ENCODE results near the gene TMEM175. TPM values are rescaled to one million over a fixed set of nuclear protein-coding genes. Genes with fewer than 3 reads are reported as not detected.

Gene TMEM175
- total RNA-seq, result 16.7 TPM

- DNase-seq, result peak; percentile 97
Measured at GRCh38 chr4:931960-932712, at the start of gene TMEM175, which contains the start of gene GAK. Gene TMEM175, plus strand, starts transcription at chr4:932460. Its CDS starts 15,280 bp downstream, at chr4:947740. Gene GAK, minus strand, starts transcription at chr4:932316. Its CDS starts 129 bp downstream, at chr4:932187.

DNA sequence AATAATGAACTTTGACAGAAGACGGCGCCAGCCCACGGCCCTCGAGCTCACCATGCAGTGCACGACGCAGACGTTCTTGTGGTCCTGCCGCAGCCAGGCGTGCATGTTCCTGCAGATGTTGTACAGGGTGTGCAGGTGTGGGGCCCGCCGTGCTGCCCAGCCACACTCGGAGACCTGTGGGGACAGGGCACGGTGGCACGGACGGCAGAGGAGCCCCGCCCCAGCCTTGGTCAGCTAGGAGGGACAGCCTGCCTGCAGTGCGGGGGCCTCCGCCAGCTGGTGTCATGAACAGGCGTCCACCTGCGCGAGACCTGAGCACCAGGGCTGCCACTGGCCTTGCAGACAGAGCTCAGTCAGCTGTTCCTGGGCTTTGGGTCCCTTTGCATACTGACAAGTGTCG is 49.6 kb upstream of the TMEM175 start:
- peak; percentile 3 for DNase-seq

GRCh38 chr4:883377-884095 is 48.7 kb upstream of the TMEM175 start:
- DNase-seq, result no peak

DNA sequence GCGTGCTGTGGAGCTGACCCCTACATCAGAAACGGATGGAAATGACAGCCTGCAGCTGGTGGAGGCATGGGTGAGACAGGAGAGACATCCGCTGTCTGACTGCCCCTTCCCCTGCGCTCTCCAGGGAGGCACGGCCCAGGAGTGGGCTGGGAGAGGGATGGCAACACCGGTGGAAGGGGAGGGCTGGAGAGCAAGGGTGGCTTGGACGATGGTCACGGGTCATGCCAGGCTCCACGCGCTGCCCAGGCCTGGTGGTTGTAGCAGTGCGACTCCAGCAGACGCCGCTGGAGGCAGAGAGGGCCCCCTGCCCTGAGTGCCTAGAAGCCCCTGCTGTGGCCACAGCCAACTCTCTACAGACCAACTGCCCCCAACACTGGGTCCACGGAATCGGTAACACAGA is 48.0 kb upstream of the TMEM175 start:
- no peak for DNase-seq

DNA sequence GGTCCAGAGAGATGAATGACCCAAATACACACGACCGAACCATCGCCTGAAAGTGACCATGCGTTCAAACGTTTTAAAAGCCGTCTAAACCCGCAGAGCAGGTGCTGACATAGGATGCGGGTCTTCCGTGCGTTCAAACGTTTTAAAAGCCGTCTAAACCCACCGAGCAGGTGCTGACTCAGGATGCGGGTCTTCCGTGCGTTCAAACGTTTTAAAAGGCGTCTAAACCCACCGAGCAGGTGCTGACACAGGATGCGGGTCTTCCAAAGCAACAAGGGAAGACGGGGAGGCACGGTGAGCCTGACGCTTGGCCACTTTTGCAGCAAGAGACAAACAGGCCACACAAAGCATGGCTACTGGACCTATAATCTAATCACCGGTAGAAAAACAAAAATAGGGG is 47.4 kb upstream of the TMEM175 start:
- no peak for DNase-seq

DNA sequence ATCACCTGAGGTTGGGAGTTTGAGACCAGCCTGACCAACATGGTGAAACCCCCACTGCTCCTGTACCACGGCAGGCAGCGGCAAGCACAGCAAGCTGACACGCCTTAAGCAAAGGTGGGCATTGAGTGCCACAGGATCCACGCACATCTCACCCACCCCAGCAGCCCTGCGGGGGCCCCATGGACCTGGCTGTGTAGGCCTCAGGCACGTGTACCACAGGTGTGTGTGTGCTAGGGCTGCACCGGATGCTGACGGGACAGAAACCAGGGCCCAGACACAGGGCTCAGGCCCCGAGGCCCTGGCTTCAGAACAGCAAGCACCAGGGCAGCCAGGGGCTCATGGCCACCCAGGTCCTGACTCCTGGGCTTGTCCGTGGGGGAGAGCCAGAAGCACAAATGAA is 46.9 kb upstream of the TMEM175 start:
- no peak for DNase-seq

- no peak for DNase-seq
Measured at GRCh38 chr4:886244-886643, 46.0 kb upstream of the TMEM175 start.

GRCh38 chr4:887034-887763 is 45.1 kb upstream of the TMEM175 start:
- DNase-seq, result no peak

- DNase-seq, result no peak
Measured at GRCh38 chr4:888029-888428, 44.2 kb upstream of the TMEM175 start.

GRCh38 chr4:889516-889915 is 42.7 kb upstream of the TMEM175 start:
- DNase-seq, result no peak

- DNase-seq, result no peak
Measured at GRCh38 chr4:890036-890695, 42.1 kb upstream of the TMEM175 start.

DNA sequence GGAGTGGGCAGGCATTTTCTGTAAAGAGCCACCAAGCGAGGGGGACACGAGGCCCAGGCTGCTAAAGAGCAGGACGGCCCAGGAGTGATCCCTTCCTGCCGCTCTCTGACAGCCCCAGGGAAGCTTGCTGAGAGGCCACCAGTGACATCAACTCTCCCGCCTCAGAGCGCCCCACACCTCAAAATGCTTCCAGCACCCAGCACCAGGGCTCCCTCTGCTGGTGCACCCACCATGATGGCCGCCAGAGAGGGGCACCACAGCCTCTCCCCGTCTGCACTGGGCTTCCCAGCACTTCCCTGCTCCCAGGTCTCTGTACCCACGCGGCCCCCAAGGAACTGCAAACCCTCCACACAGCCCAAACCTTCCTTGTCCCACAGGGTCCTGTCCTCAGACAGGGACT is 40.5 kb upstream of the TMEM175 start:
- peak; percentile 4 for DNase-seq

DNA sequence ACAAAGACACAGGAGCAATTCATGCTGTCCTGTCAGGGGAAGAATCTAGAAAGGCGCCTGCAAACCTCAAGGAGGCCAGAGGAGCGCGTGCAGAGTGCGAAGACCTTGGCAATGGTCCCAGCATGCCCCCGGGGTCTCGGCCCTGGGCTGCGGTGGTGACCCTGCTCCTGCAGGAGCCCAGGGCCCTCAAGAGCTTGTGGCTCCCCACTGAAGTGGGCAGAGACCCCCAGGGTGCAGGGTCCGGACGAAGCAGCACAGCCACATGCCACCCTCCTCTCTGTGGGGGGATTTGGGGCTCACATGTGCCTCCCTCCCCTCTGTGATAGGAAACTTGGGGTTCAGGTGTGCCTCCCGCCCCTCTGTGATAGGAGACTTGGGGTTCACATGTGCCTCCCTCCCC is 39.5 kb upstream of the TMEM175 start:
- no peak for DNase-seq

- no peak for DNase-seq
Measured at GRCh38 chr4:893276-893994, 38.8 kb upstream of the TMEM175 start.

- DNase-seq, result no peak
Measured at GRCh38 chr4:893995-894705, 38.1 kb upstream of the TMEM175 start.

GRCh38 chr4:895596-895995 is 36.7 kb upstream of the TMEM175 start:
- DNase-seq, result no peak

- no peak for DNase-seq
Measured at GRCh38 chr4:896216-896615, 36.0 kb upstream of the TMEM175 start.

DNA sequence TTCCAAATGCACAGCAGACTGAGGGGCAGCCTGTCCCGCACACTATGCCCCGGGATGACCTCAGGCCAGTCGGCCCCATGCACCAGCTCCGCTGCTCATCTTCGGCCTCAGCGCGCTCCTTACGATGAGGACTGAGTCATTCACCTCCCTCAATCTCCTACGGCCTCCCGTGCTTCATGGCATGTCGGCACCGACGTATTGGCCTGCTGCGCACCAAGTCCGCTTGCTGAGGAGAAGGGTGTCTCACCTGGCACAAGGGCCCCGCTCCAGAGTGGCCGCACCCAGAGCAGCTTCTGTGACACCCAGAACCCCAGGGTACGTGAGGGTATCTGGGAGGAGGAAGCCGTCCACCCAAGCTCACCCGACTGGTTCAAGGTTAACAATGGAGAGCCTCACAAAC is 35.6 kb upstream of the TMEM175 start:
- no peak for DNase-seq

DNA sequence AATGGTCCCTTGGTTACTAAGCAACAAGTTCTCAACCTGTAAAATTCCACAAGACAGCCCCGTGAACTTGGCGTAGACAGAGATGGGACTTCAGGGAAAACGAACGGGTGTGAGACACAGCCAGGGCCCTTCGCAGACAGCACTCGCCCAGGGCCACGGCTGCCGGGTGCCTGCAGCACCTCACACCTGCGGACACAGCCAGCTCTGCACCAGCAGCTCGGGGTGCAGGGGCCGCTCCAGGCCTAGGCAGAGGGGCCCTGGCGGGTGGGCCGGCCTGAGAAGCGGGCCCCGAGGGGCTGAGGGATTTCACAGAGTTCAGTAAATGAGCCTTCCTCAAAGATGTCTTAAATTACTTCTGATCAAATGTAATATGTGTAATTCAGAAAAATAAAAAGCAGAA is 34.1 kb upstream of the TMEM175 start:
- no peak for DNase-seq

- DNase-seq, result no peak
Measured at GRCh38 chr4:898869-899555, 33.2 kb upstream of the TMEM175 start.

- DNase-seq, result no peak
Measured at GRCh38 chr4:899556-899906, 32.7 kb upstream of the TMEM175 start.

Measured in tongue (tissue), 2 donors.